Liver (tissue), 9 donors: ENCODE results near the gene RTN3. TPM values are rescaled to one million over a fixed set of nuclear protein-coding genes. Genes with fewer than 3 reads are reported as not detected.

ENCODE experiments used
- DNase-seq: peaks from one replicate; pipeline ENCODE4 v3.0.0-alpha.2; 2017; ENCODE audit warnings: low spot score
- H3K27ac ChIP-seq, 2 donors: one replicate each; pipeline ENCODE4 v1.7.0; 2013; ENCODE audit warnings: inconsistent platforms in 2 of 2, low read length in 2 of 2, control low read depth in 1 of 2, low read depth in 1 of 2, mild to moderate bottlenecking in 1 of 2
- H3K27me3 ChIP-seq, 4 donors: one replicate each; pipeline versions ENCODE4 v1.6.1 to v1.7.0; 2013; ENCODE audit warnings: low read length in 3 of 4, inconsistent platforms in 1 of 4, mild to moderate bottlenecking in 1 of 4, moderate library complexity in 1 of 4; ENCODE audit not compliant: control insufficient read depth in 4 of 4, insufficient read depth in 4 of 4
- H3K36me3 ChIP-seq, 4 donors: one replicate each; pipeline versions ENCODE4 v1.6.1 to v1.7.0; 2013; ENCODE audit warnings: low read length in 3 of 4, mild to moderate bottlenecking in 3 of 4, low read depth in 1 of 4, moderate library complexity in 1 of 4; ENCODE audit not compliant: control insufficient read depth in 4 of 4, insufficient read depth in 3 of 4
- H3K4me1 ChIP-seq, 4 donors: one replicate each; pipeline versions ENCODE4 v1.6.1 to v1.7.0; 2013; ENCODE audit warnings: low read length in 3 of 4, mild to moderate bottlenecking in 3 of 4, moderate library complexity in 1 of 4; ENCODE audit not compliant: control insufficient read depth in 4 of 4, insufficient read depth in 4 of 4
- H3K4me3 ChIP-seq, 3 donors: one replicate each; pipeline versions ENCODE4 v1.6.1 to v1.7.0; 2013; ENCODE audit warnings: low read length in 3 of 3, control low read depth in 1 of 3, low read depth in 1 of 3, mild to moderate bottlenecking in 1 of 3
- H3K9ac ChIP-seq, 2 donors: one replicate each; pipeline ENCODE4 v1.7.0; 2013; ENCODE audit warnings: low read length in 2 of 2, mild to moderate bottlenecking in 2 of 2, moderate library complexity in 2 of 2, control low read depth in 1 of 2, low read depth in 1 of 2
- H3K9me3 ChIP-seq, 4 donors: one replicate each; pipeline versions ENCODE4 v1.6.1 to v1.7.0; 2013; ENCODE audit warnings: low read length in 3 of 4; ENCODE audit not compliant: control insufficient read depth in 4 of 4
- EGR1 ChIP-seq, 2 donors: IDR thresholded peaks; 2 replicates each; pipeline ENCODE4 v1.6.1; 2016 to 2018; ENCODE audit warnings: antibody characterized with exemption in 2 of 2, low read depth in 2 of 2
- FOXA1 ChIP-seq: IDR thresholded peaks from 2 replicates; pipeline ENCODE4 v1.6.1; 2016; ENCODE audit warnings: antibody characterized with exemption
- FOXA2 ChIP-seq: IDR thresholded peaks from 2 replicates; pipeline ENCODE4 v1.6.1; 2016; ENCODE audit warnings: antibody characterized with exemption
- GABPA ChIP-seq, 2 donors: IDR thresholded peaks in 1 of 2; conservative IDR thresholded peaks in 1 of 2; 2 replicates each; pipeline ENCODE4 v1.6.1; 2016; ENCODE audit warnings: antibody characterized with exemption in 2 of 2, mild to moderate bottlenecking in 1 of 2, moderate library complexity in 1 of 2
- HNF4A ChIP-seq, 2 donors: conservative IDR thresholded peaks; 2 replicates each; pipeline ENCODE4 v1.6.1; 2016; ENCODE audit warnings: antibody characterized with exemption in 2 of 2, mild to moderate bottlenecking in 2 of 2
- HNF4G ChIP-seq: IDR thresholded peaks from 2 replicates; pipeline ENCODE4 v1.6.1; 2016; ENCODE audit warnings: antibody characterized with exemption
- JUND ChIP-seq, 2 donors: IDR thresholded peaks; 2 replicates each; pipeline ENCODE4 v1.6.1; 2016; ENCODE audit warnings: antibody characterized with exemption in 2 of 2
- NR2F2 ChIP-seq: IDR thresholded peaks from 2 replicates; pipeline ENCODE4 v1.6.1; 2016; ENCODE audit warnings: antibody characterized with exemption
- RAD21 ChIP-seq, 2 donors: IDR thresholded peaks; 2 replicates each; pipeline ENCODE4 v1.6.1; 2016; ENCODE audit warnings: antibody characterized with exemption in 2 of 2, mild to moderate bottlenecking in 2 of 2
- RXRA ChIP-seq, 2 donors: IDR thresholded peaks; 2 replicates each; pipeline ENCODE4 v1.6.1; 2017 to 2018; ENCODE audit warnings: antibody characterized with exemption in 2 of 2, mild to moderate bottlenecking in 1 of 2
- SP1 ChIP-seq: IDR thresholded peaks from 2 replicates; pipeline ENCODE4 v1.6.1; 2018; ENCODE audit warnings: antibody characterized with exemption, mild to moderate bottlenecking
- TAF1 ChIP-seq: conservative IDR thresholded peaks from 2 replicates; pipeline ENCODE4 v1.6.1; 2016; ENCODE audit warnings: antibody characterized with exemption, mild to moderate bottlenecking
- YY1 ChIP-seq: IDR thresholded peaks from 2 replicates; pipeline ENCODE4 v1.6.1; 2016; ENCODE audit warnings: antibody characterized with exemption, mild to moderate bottlenecking
- WGBS: extraction: QIAGEN DNeasy Blood & Tissue Kit; methylation state at CpG from one replicate; pipeline ENCODE4 v1.1.7; 2013; 5-methylcytosine and 5-hydroxymethylcytosine counted together
- polyA plus RNA-seq, 2 donors: library from polyadenylated mRNA; stranded (reverse) in 1 of 2; unstranded in 1 of 2; fragments of 200-250 nt in 1 of 2; fragments of >200 nt in 1 of 2; fragmentation: Nextera tagmentation in 1 of 2; extraction: Ambion mirVana in 1 of 2; gene quantifications; one replicate each; pipeline versions ENCODE4 v1.2.1 to v1.2.3, GENCODE V29; 2013 to 2015
- total RNA-seq, 2 donors: library from RNA; depleted of rRNA; stranded (reverse); fragments of >200 nt; gene quantifications; one replicate each; pipeline ENCODE4 v1.2.3, GENCODE V29; 2014
- TF ChIP-seq, protein P1 (sequence below): IDR thresholded peaks from 2 replicates; pipeline ENCODE4 v1.6.1; 2016; ENCODE audit warnings: antibody characterized with exemption
- TF ChIP-seq, protein P2 (sequence below): IDR thresholded peaks from 2 replicates; pipeline ENCODE4 v1.6.1; 2016; ENCODE audit warnings: antibody characterized with exemption, mild to moderate bottlenecking
- TF ChIP-seq, protein P3 (sequence below): IDR thresholded peaks from 2 replicates; pipeline ENCODE4 v1.6.1; 2016; ENCODE audit warnings: antibody characterized with exemption
- TF ChIP-seq, protein P4 (sequence below): fragments of 150-350 bp; IDR thresholded peaks from 2 replicates; pipeline ENCODE4 v1.5.1; 2017; ENCODE audit warnings: improper control_type of control experiment, low read depth, low read length; ENCODE audit not compliant: missing input control
- TF ChIP-seq, protein P5 (sequence below): IDR thresholded peaks from 2 replicates; pipeline ENCODE4 v1.6.1; 2016; ENCODE audit warnings: antibody characterized with exemption
- donor health status: healthy.
- donor health status: healthy.
- donor health status: healthy.
- donor health status: healthy.
- donor health status: healthy.

RTN3 gene
- total and polyA plus RNA-seq, 4 donors: 29.7 to 49.3 (median 31.4) TPM

DNA sequence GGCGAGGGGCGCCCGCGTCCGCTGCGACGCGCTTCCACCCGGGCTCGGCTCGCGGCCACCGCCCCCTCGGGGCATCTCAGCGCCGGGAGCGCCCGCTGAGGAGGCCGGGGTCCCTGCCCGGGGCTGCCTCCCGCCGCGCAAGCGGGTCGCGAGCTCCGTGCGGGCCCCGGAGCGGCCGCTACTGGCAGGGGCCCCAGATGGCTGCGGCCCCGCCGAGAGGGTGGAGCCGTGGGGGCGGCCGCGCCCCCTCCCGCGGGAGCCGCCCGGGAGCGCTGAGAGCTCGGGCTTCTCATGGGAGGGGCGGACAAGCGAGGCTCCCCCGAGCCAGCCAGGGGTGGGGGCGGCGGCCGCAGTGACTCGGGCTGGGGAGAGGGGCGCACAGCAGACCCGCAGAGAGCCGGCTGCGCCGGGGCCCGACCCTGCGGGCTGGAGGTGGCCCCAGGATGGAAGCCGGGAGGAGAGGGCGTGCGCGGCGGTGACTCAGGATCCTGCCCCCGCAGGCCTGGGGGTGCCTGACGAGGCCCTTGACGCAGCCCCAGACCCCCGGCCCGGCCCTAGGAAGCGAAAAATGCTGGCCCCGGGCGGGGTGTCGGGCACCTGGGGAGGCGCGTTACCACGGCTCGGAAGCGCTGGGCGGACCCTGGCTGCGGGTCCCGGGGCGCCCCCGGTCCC is 87.9 kb downstream of the RTN3 start:
- Histone ChIP-seq H3K4me1 (peaks cover 15 to 46% (median 33%) of the 10 kb centered on the region in 4 donors), H3K27me3 (no peaks in the 10 kb centered on the region), H3K9me3 (no peaks in the 10 kb centered on the region), H3K27ac (peak overlapping the region in 1 of 2 donors; percentile 20), H3K4me3 (peak overlapping the region; percentile 35 to 97 (median 43)), H3K36me3 (no peaks in the 10 kb centered on the region), H3K9ac (no peak overlapping the region)
- 2% methylated on average over 82 of the region's 82 CpGs for WGBS
- TF ChIP-seq YY1 (no peak), FOXA1 (no peak), EGR1 (IDR thresholded peaks at IDR 0.05; ENCODE audit: low read depth in 2 of 2) (no peak), TAF1 (no peak), SP1 (no peak), JUND (IDR thresholded peaks at IDR 0.05) (no peak), NR2F2 (no peak), HNF4A (conservative IDR thresholded peaks at IDR 0.05) (no peak), RAD21 (IDR thresholded peaks at IDR 0.05) (no peak), RXRA (IDR thresholded peaks at IDR 0.05) (no peak), FOXA2 (no peak), HNF4G (no peak), GABPA (IDR thresholded peaks at IDR 0.05 in 1 of 2, conservative IDR thresholded peaks at IDR 0.05 in 1 of 2) (no peak)
- TF ChIP-seq, protein P1, sequence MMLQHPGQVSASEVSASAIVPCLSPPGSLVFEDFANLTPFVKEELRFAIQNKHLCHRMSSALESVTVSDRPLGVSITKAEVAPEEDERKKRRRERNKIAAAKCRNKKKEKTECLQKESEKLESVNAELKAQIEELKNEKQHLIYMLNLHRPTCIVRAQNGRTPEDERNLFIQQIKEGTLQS: no peak
- TF ChIP-seq, protein P2, sequence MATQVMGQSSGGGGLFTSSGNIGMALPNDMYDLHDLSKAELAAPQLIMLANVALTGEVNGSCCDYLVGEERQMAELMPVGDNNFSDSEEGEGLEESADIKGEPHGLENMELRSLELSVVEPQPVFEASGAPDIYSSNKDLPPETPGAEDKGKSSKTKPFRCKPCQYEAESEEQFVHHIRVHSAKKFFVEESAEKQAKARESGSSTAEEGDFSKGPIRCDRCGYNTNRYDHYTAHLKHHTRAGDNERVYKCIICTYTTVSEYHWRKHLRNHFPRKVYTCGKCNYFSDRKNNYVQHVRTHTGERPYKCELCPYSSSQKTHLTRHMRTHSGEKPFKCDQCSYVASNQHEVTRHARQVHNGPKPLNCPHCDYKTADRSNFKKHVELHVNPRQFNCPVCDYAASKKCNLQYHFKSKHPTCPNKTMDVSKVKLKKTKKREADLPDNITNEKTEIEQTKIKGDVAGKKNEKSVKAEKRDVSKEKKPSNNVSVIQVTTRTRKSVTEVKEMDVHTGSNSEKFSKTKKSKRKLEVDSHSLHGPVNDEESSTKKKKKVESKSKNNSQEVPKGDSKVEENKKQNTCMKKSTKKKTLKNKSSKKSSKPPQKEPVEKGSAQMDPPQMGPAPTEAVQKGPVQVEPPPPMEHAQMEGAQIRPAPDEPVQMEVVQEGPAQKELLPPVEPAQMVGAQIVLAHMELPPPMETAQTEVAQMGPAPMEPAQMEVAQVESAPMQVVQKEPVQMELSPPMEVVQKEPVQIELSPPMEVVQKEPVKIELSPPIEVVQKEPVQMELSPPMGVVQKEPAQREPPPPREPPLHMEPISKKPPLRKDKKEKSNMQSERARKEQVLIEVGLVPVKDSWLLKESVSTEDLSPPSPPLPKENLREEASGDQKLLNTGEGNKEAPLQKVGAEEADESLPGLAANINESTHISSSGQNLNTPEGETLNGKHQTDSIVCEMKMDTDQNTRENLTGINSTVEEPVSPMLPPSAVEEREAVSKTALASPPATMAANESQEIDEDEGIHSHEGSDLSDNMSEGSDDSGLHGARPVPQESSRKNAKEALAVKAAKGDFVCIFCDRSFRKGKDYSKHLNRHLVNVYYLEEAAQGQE: no peak
- TF ChIP-seq, protein P3, sequence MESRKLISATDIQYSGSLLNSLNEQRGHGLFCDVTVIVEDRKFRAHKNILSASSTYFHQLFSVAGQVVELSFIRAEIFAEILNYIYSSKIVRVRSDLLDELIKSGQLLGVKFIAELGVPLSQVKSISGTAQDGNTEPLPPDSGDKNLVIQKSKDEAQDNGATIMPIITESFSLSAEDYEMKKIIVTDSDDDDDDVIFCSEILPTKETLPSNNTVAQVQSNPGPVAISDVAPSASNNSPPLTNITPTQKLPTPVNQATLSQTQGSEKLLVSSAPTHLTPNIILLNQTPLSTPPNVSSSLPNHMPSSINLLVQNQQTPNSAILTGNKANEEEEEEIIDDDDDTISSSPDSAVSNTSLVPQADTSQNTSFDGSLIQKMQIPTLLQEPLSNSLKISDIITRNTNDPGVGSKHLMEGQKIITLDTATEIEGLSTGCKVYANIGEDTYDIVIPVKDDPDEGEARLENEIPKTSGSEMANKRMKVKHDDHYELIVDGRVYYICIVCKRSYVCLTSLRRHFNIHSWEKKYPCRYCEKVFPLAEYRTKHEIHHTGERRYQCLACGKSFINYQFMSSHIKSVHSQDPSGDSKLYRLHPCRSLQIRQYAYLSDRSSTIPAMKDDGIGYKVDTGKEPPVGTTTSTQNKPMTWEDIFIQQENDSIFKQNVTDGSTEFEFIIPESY: no peak
- TF ChIP-seq, protein P4, sequence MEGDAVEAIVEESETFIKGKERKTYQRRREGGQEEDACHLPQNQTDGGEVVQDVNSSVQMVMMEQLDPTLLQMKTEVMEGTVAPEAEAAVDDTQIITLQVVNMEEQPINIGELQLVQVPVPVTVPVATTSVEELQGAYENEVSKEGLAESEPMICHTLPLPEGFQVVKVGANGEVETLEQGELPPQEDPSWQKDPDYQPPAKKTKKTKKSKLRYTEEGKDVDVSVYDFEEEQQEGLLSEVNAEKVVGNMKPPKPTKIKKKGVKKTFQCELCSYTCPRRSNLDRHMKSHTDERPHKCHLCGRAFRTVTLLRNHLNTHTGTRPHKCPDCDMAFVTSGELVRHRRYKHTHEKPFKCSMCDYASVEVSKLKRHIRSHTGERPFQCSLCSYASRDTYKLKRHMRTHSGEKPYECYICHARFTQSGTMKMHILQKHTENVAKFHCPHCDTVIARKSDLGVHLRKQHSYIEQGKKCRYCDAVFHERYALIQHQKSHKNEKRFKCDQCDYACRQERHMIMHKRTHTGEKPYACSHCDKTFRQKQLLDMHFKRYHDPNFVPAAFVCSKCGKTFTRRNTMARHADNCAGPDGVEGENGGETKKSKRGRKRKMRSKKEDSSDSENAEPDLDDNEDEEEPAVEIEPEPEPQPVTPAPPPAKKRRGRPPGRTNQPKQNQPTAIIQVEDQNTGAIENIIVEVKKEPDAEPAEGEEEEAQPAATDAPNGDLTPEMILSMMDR: no peak
- TF ChIP-seq, protein P5, sequence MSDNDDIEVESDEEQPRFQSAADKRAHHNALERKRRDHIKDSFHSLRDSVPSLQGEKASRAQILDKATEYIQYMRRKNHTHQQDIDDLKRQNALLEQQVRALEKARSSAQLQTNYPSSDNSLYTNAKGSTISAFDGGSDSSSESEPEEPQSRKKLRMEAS: no peak
- DNase-seq: peak; percentile 62
